GM18526 (cell line): ENCODE measurements around the gene ASXL2.

Source experiments
- POLR2A ChIP-seq: IDR thresholded peaks from 3 replicates; pipeline ENCODE4 v1.6.1; 2011; ENCODE audit not compliant: insufficient read length; ENCODE audit errors: extremely low read depth

ASXL2 gene

DNA sequence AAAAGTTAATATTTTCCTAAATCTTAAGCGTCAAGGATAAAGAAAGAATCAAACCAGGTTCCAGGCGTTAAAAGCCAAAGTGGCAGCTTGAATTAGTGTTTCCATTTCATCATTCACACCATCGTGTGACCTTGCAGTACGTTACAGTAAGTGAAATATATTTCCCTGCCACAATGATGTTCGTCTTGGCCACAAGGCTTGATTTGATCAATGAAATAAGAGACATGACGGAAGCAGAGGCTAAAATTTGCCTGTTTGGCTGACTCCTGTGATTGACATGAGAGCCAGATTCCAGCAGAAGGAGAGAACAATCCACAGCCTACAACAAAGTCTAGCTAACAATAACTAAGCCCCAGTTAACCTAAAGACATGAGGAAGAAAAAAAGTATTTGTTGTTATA lies 62.0 kb downstream of the ASXL2 start:
- no peak for TF ChIP-seq POLR2A

DNA sequence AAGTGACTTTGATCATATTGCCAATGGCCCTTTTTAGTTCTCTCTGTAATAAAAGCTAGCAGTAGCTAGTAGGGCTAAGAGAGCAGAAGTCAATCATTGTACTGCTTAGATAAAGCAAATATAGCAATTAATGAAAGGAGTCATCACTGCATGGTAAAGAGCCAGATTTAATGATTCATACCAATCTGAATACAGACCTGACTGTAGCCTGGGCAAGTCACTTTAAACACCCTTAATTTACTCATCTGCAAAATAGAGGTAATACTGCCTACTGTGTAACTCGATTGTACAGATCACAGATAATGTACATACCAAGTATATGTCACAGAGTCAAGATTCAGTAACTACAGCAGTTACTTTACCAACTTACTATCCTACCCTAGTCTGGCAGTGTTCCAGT lies 63.6 kb downstream of the ASXL2 start:
- no peak for TF ChIP-seq POLR2A

DNA sequence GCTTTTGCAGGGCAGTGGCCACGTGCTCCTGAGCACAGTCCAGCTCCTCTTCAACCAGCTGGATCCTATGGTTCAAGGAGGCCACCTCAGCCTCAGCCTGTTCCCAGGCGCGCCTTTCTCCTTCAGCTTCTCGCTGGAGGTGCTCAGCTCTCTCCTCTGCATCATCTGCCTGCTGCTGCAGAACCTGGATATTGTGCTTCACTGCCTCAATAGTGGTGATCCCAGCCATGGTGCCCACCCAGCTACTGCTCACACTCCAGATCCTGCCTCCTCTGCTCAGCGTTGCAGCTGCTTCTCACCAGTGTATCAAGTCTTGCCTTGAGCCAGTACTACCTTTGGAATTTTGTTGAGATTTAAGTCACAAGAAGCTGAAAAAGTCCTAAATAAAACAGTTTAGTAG lies 67.9 kb downstream of the ASXL2 start:
- no peak for TF ChIP-seq POLR2A

GRCh38 chr2:25809646-25810045 lies 68.6 kb downstream of the ASXL2 start:
- TF ChIP-seq POLR2A: no peak

GRCh38 chr2:25808006-25808383 lies 70.3 kb downstream of the ASXL2 start:
- no peak for TF ChIP-seq POLR2A

- no peak for TF ChIP-seq POLR2A
Observed at GRCh38 chr2:25806941-25807340, 71.3 kb downstream of the ASXL2 start.

GRCh38 chr2:25805987-25806386 lies 72.3 kb downstream of the ASXL2 start:
- no peak for TF ChIP-seq POLR2A

DNA sequence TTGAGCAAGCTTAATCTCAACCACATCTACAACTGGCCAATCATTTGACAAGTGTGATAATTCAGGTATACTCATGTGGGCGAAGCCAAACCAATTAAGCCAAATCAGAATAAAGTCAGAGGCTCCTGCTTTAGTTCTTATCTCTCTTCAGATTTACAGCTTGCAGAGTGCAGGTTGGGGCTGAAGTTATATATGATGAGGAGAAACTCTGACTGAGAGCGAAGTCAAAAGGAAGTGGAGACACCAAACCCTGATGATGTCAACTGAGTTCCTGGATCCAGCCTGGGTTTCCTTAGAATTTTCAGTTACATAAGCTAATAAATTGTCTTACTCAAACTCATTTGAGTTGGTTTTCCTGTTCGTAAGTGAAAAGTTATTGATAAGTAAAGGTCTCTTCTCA lies 73.9 kb downstream of the ASXL2 start:
- no peak for TF ChIP-seq POLR2A

DNA sequence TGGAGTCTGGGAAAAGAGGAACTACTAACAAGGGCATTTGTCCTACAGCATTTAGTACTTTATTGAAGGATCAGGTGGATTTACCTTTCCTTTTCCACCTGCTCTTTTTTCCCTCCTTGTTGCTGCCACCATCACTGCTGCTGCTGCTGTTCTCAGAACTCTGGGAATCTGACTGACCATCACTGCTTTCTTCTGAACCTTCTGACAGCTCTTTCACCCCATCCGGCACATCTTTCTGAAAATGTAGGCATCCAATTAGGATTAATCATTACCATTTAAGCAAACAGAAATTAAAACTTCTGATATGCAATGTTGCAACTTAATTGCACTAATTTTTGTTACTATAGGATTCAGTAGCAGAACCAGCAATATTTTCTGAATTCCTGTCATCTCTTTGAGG lies 79.0 kb downstream of the ASXL2 start:
- TF ChIP-seq POLR2A: no peak

- TF ChIP-seq POLR2A: no peak
Observed at GRCh38 chr2:25797620-25798488, 80.4 kb downstream of the ASXL2 start.

GRCh38 chr2:25794544-25795276 lies 83.6 kb downstream of the ASXL2 start:
- TF ChIP-seq POLR2A: no peak

DNA sequence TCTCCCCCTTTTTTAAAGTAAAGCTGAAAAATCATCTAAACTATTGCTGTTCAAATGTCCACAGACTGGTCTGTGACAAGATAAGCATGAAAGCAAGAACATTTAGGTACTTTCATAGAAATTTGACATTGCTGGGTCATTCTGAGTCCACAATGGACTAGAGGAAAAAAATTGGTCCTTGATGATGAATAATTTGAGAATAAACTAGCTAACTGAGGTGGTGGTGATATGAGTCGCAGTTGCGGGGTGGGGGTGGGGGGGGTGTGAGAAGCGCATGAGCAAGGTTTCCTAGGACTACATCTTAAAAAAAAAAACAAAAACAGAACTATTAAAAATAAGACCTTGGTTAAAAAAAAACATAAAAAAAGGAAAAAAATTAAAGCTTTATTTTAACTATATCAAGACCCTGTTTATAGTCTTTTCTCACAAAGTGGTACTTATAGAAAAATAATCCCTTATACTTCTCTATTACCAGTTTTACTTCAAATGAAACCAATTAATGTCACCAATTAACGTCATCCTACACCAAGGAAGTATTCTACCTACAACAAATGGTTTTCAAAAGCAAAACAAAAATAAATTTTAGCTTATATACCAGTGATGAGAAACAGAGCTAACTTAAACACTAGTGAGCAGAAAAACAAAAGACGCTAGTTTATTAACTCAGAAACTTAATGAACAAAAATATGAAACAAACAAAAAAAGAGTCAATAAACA lies 88.1 kb downstream of the ASXL2 start:
- TF ChIP-seq POLR2A: no peak

GRCh38 chr2:25788457-25788856 lies 89.8 kb downstream of the ASXL2 start:
- TF ChIP-seq POLR2A: no peak

- TF ChIP-seq POLR2A: no peak
Observed at GRCh38 chr2:25787020-25787419, 91.3 kb downstream of the ASXL2 start.

DNA sequence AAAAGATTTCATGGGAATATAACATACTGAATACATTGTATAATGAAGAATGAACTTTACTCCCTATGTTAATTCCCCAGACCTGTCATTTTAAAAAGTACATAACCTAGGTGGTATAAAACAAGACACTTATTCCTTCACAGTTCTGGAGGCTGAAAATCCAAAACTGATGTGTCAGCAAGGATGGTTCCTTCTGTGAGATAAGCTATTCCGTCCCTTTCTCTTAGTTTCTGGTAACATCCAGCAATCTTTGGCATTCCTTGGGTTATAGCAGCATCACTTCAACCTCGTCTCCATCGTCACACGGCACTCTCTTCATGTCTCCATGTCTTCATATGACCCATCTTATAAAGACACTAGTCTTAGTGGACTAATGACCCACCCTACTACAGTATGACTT lies 93.9 kb downstream of the ASXL2 start:
- no peak for TF ChIP-seq POLR2A

DNA sequence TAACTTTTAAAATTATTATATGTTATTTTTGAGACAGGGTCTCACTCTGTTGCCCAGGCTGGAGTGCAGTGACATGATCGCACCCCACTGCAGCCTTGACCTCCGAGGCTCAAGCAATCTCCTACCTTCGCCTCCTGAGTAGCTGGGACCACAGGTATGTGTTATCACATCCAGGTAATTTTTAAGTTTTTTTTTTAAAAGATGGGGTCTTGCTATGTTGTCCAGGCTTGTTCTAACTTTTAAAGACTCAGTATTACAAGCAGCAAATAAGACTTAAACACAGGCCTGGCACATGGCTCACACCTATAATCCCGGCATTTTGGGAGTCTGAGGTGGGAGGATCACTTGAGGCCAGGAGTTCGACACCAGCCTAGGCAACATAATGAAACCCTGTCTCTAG lies 101.2 kb downstream of the ASXL2 start:
- TF ChIP-seq POLR2A: no peak

- TF ChIP-seq POLR2A: no peak
Observed at GRCh38 chr2:25772078-25772477, 106.2 kb downstream of the ASXL2 start.

DNA sequence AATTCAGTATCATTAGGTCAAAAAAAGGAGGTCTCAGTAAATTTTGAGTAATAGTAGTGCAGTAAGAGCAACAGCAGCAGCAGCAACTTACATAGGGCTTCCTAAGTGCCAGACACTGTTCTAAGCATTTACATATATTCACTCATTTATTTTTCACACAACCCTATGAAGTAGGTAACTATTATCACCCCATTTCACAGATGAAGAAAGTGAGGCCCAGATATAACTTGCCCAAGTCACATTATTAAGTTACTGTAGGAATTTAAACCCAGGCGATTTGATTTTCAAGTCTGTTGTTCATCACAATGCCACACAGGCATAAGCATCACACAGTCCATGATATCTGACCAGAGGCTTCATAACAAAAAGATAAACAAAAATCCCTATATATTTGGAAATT lies 114.7 kb downstream of the ASXL2 start:
- no peak for TF ChIP-seq POLR2A
